K562 (cell line): ENCODE data around the gene PCDH1. TPM values are rescaled to one million over a fixed set of nuclear protein-coding genes. Genes with fewer than 3 reads are reported as not detected.

Experiments
- ELF2 ChIP-seq: fragments of 250-450 bp; sonication (Bioruptor Pico); IDR thresholded peaks from 2 replicates; pipeline ENCODE4 v1.5.0; 2021; ENCODE audit warnings: mild to moderate bottlenecking
- HIVEP1 ChIP-seq: fragments of 250-450 bp; sonication (Bioruptor Pico); IDR thresholded peaks from 2 replicates; pipeline ENCODE4 v1.4.0; 2020; ENCODE audit warnings: mild to moderate bottlenecking
- KDM5B ChIP-seq: fragments of 200-600 bp; sonication (generic); IDR thresholded peaks from 2 replicates; pipeline ENCODE4 v1.6.1; 2012; ENCODE audit warnings: low read depth, mild to moderate bottlenecking, moderate library complexity, low read length, control low read depth, inconsistent platforms; ENCODE audit not compliant: insufficient replicate concordance
- KHSRP ChIP-seq: fragments of 450-650 bp; IDR thresholded peaks from 2 replicates; pipeline ENCODE4 v1.6.1; 2017
- MBD2 ChIP-seq: sonication (generic); IDR thresholded peaks from 2 replicates; pipeline ENCODE4 v1.6.1; 2016; ENCODE audit warnings: low read depth, borderline replicate concordance
- MGA ChIP-seq: fragments of 450-650 bp; IDR thresholded peaks from 2 replicates; pipeline ENCODE4 v1.6.1; 2016; ENCODE audit warnings: mild to moderate bottlenecking, moderate library complexity
- MLLT1 ChIP-seq, 2 experiments: fragments of 450-650 bp; IDR thresholded peaks; 2 replicates each; pipeline ENCODE4 v1.6.1; 2016
- NR2F6 ChIP-seq: fragments of 450-650 bp; formaldehyde crosslinking; IDR thresholded peaks from 2 replicates; pipeline ENCODE4 v1.4.0; 2020; ENCODE audit warnings: mild to moderate bottlenecking
- SMAD4 ChIP-seq: fragments of 250-450 bp; sonication (Bioruptor Pico); conservative IDR thresholded peaks from 2 replicates; pipeline ENCODE4 v1.8.0; 2021; ENCODE audit warnings: inconsistent platforms, mild to moderate bottlenecking, moderate library complexity
- TRIM24 ChIP-seq, 2 experiments: fragments of 450-650 bp; IDR thresholded peaks; 2 replicates each; pipeline ENCODE4 v1.6.1; 2016
- XRCC3 ChIP-seq: fragments of 450-650 bp; IDR thresholded peaks from 2 replicates; pipeline ENCODE4 v1.6.1; 2017; ENCODE audit warnings: mild to moderate bottlenecking, moderate library complexity
- ZKSCAN3 ChIP-seq: fragments of 250-450 bp; sonication (Bioruptor Pico); IDR thresholded peaks from 2 replicates; pipeline ENCODE4 v1.4.0; 2020
- ZNF175 ChIP-seq: fragments of 200-800 bp; sonication (Bioruptor generic); IDR thresholded peaks from 2 replicates; pipeline ENCODE4 v1.6.1; 2016; ENCODE audit warnings: low read depth, mild to moderate bottlenecking, missing genetic modification characterization, missing compliant biosample characterization
- ZNF311 ChIP-seq: fragments of 250-450 bp; sonication (Bioruptor Pico); IDR thresholded peaks from 2 replicates; pipeline ENCODE4 v1.4.0; 2020; ENCODE audit warnings: mild to moderate bottlenecking, moderate library complexity
- ZNF77 ChIP-seq: fragments of 250-450 bp; sonication (Bioruptor Pico); IDR thresholded peaks from 2 replicates; pipeline ENCODE4 v1.5.0; 2020
- polyA plus RNA-seq, 8 experiments: library from polyadenylated mRNA; depleted of rRNA in 4 of 8; stranded (reverse) in 5 of 8; unstranded in 3 of 8; fragments of >200 nt; fragmentation: Nextera tagmentation in 2 of 8; fragmentation: Illumina TruSeq in 1 of 8; extraction: Ambion mirVana in 2 of 8; extraction: Trizol in 1 of 8; gene quantifications; 2 replicates each; pipeline versions ENCODE4 v1.2.1 to v1.2.3, GENCODE V29; 2011 to 2014; ENCODE audit warnings: inconsistent platforms in 1 of 8, missing spikeins in 1 of 8
- total RNA-seq, 7 experiments: library from RNA; depleted of rRNA in 6 of 7; stranded (reverse); fragments of >200 nt in 6 of 7; fragmentation: Illumina TruSeq in 2 of 7; extraction: Trizol in 2 of 7; gene quantifications; 2 replicates each; pipeline versions ENCODE4 v1.2.1 to v1.2.3, GENCODE V29; 2011 to 2021; ENCODE audit warnings: low replicate concordance in 1 of 7
- TF ChIP-seq, protein P1 (sequence below): fragments of 450-650 bp; IDR thresholded peaks from 2 replicates; pipeline ENCODE4 v1.6.1; 2017; ENCODE audit warnings: mild to moderate bottlenecking, moderate library complexity

Gene PCDH1
- total and polyA plus RNA-seq, 9 of the 15 experiments (the other 6 are each of a cell fraction or from before 2014, with no cell fraction given), result 0.11 to 3.6 (median 1.9) TPM; not detected in 1

DNA sequence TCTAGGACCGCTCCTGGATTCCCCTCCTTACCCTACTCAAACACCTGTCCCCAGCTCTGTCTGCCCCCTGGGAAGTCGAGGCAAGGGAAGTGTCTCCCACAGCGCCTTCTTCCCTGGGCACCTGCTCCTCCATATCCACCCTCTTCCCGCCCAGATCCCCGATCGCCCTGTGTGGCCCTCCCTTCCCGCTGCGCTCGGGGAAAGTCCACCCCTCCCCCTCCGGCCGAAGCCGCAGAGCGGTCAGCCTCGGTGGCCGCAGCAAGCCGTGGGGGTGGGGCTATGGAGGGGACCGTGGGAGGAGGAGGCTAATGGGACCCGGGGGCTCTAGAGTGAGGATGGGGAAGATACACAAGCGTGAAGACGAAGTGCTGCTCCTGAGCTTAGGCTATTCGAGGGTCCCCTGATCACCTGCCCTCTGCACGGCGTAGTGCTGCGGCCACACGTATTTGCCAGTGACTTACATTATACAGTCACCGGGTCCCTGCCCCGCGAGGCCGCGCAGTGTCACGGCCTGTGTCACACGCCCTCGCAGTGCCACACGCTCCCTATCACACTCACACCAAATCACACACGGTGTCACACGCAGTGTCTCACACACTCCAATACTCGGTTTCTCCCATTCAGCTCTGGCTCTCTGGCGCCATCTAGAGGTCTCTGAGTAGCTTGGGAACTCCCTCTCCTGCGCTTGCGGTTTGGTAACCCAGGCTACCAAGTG lies 658 bp upstream of the PCDH1 start (continued):
- TF ChIP-seq, protein P1, sequence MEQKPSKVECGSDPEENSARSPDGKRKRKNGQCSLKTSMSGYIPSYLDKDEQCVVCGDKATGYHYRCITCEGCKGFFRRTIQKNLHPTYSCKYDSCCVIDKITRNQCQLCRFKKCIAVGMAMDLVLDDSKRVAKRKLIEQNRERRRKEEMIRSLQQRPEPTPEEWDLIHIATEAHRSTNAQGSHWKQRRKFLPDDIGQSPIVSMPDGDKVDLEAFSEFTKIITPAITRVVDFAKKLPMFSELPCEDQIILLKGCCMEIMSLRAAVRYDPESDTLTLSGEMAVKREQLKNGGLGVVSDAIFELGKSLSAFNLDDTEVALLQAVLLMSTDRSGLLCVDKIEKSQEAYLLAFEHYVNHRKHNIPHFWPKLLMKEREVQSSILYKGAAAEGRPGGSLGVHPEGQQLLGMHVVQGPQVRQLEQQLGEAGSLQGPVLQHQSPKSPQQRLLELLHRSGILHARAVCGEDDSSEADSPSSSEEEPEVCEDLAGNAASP, result no peak
- TF ChIP-seq NR2F6 (CRISPR knock-in tag), result no peak
- TF ChIP-seq KDM5B, result no peak
- TF ChIP-seq MGA, result peak; percentile 61
- TF ChIP-seq ZNF175 (CRISPR knock-in tag), result no peak
- no peak for TF ChIP-seq ZNF77
- TF ChIP-seq KHSRP, result no peak
- TF ChIP-seq ELF2 (CRISPR knock-in tag), result no peak
- no peak for TF ChIP-seq HIVEP1 (CRISPR knock-in tag)
- TF ChIP-seq XRCC3, result no peak
- TF ChIP-seq ZNF311 (CRISPR knock-in tag), result no peak
- TF ChIP-seq SMAD4 (CRISPR knock-in tag), result no peak
- no peak for TF ChIP-seq TRIM24 (IDR thresholded peaks at IDR 0.05)
- no peak for TF ChIP-seq ZKSCAN3 (CRISPR knock-in tag)
- no peak; the same call in 1 of the 2 replicates for TF ChIP-seq MBD2
- peak; percentile 16 to 85; a peak in 2 of 4 replicates for TF ChIP-seq MLLT1 (IDR thresholded peaks at IDR 0.05)
